ENCODE measurements around the gene PXDN.
A peak's percentile ranks its signal among the peaks of the same experiment; 100 is the strongest.

The PXDN gene

GRCh38 chr2:1653956-1654695 is 90.2 kb downstream of the PXDN start:
- DNase-seq (ENCODE audit: insufficient read length, low spot score) (no peak), FAIRE-seq (peak; percentile 31)

GRCh38 chr2:1652034-1652790 is 92.1 kb downstream of the PXDN start:
- FAIRE-seq (no peak), DNase-seq (ENCODE audit: insufficient read length, low spot score) (no peak)

- FAIRE-seq (no peak), DNase-seq (ENCODE audit: insufficient read length, low spot score) (no peak)
Observed at GRCh38 chr2:1651121-1652033, 92.9 kb downstream of the PXDN start.

- FAIRE-seq (peak; percentile 86), DNase-seq (ENCODE audit: insufficient read length, low spot score) (no peak)
Observed at GRCh38 chr2:1650085-1650872, 94.0 kb downstream of the PXDN start.

GRCh38 chr2:1649103-1650084 is 94.9 kb downstream of the PXDN start:
- FAIRE-seq (peak; percentile 26), DNase-seq (ENCODE audit: insufficient read length, low spot score) (no peak)

GRCh38 chr2:1648241-1649102 is 95.8 kb downstream of the PXDN start:
- no peak for FAIRE-seq
- DNase-seq (ENCODE audit: insufficient read length, low spot score), result no peak

GRCh38 chr2:1647417-1648240 is 96.7 kb downstream of the PXDN start:
- peak; percentile 31 for FAIRE-seq
- no peak for DNase-seq (ENCODE audit: insufficient read length, low spot score)

- DNase-seq (ENCODE audit: insufficient read length, low spot score) (no peak), FAIRE-seq (no peak)
Observed at GRCh38 chr2:1645761-1646476, 98.4 kb downstream of the PXDN start.

GRCh38 chr2:1644427-1644826 is 99.9 kb downstream of the PXDN start:
- FAIRE-seq (peak; percentile 16), DNase-seq (ENCODE audit: insufficient read length, low spot score) (no peak)

GRCh38 chr2:1642993-1643619 is 101.2 kb downstream of the PXDN start:
- no peak for FAIRE-seq

GRCh38 chr2:1642066-1642861 is 102.1 kb downstream of the PXDN start:
- DNase-seq (ENCODE audit: insufficient read length, low spot score) (no peak), FAIRE-seq (peak; percentile 28)

More at GRCh38 chr2:1642993-1643619, 101.2 kb downstream of the PXDN start:
- no peak for DNase-seq (ENCODE audit: insufficient read length, low spot score)

GRCh38 chr2:1641523-1641922 is 102.8 kb downstream of the PXDN start:
- DNase-seq (ENCODE audit: insufficient read length, low spot score) (no peak), FAIRE-seq (no peak)

GRCh38 chr2:1640301-1641135 is 103.8 kb downstream of the PXDN start:
- DNase-seq (ENCODE audit: insufficient read length, low spot score) (no peak), FAIRE-seq (no peak)

- FAIRE-seq (no peak), DNase-seq (ENCODE audit: insufficient read length, low spot score) (no peak)
Observed at GRCh38 chr2:1639086-1639858, 105.0 kb downstream of the PXDN start.
